ENCODE results near the gene MAN2B1.

MAN2B1 gene

GRCh38 chr19:12617646-12618045 lies 48.9 kb downstream of the MAN2B1 start:
- no peak for DNase-seq (ENCODE audit: low read depth in 2 of 2)

GRCh38 chr19:12611361-12611699 lies 55.2 kb downstream of the MAN2B1 start:
- no peak for DNase-seq (ENCODE audit: low read depth in 2 of 2)

- DNase-seq (ENCODE audit: low read depth in 2 of 2), result peak; percentile 94
Observed at GRCh38 chr19:12610540-12611360, 55.8 kb downstream of the MAN2B1 start, which contains the start of the genes ZNF490 and ZNF791. Gene ZNF490, minus strand, starts transcription at chr19:12610813. Its CDS starts 133 bp downstream, at chr19:12610680. Gene ZNF791, plus strand, starts transcription at chr19:12610920. Its CDS starts 160 bp downstream, at chr19:12611080.

- no peak for DNase-seq (ENCODE audit: low read depth in 2 of 2)
Observed at GRCh38 chr19:12607631-12608030, 58.9 kb downstream of the MAN2B1 start.

- no peak for DNase-seq (ENCODE audit: low read depth in 2 of 2)
Observed at GRCh38 chr19:12606796-12607195, 59.7 kb downstream of the MAN2B1 start.

- DNase-seq (ENCODE audit: low read depth in 2 of 2), result peak in 1 of 2 donors; percentile 13
Observed at GRCh38 chr19:12603714-12604113, 62.8 kb downstream of the MAN2B1 start.

- no peak for DNase-seq (ENCODE audit: low read depth in 2 of 2)
Observed at GRCh38 chr19:12597594-12597993, 68.9 kb downstream of the MAN2B1 start.

GRCh38 chr19:12596927-12597548 lies 69.5 kb downstream of the MAN2B1 start:
- no peak for DNase-seq (ENCODE audit: low read depth in 2 of 2)
